HG02852 (cell line): Measurements from ENCODE around the gene BGN.
A peak's percentile ranks its signal among the peaks of the same experiment; 100 is the strongest.

Experiments
- ATAC-seq: cut with Tn5 transposase; IDR thresholded peaks from one replicate; pipeline ENCODE4 v1.9.1; 2021; ENCODE audit warnings: mild to moderate bottlenecking, moderate library complexity; ENCODE audit not compliant: unreplicated experiment

Gene BGN

GRCh38 chrX:153459986-153460385 lies 34.8 kb upstream of the BGN start:
- no peak for ATAC-seq

- no peak for ATAC-seq
Measured at GRCh38 chrX:153460826-153461225, 34.0 kb upstream of the BGN start.

GRCh38 chrX:153462291-153462690 lies 32.5 kb upstream of the BGN start:
- no peak for ATAC-seq

GRCh38 chrX:153463031-153463430 lies 31.7 kb upstream of the BGN start:
- ATAC-seq = no peak

GRCh38 chrX:153463556-153463955 lies 31.2 kb upstream of the BGN start:
- no peak for ATAC-seq

- no peak for ATAC-seq
Measured at GRCh38 chrX:153464116-153464515, 30.7 kb upstream of the BGN start.

GRCh38 chrX:153465691-153466380 lies 28.9 kb upstream of the BGN start:
- no peak for ATAC-seq

GRCh38 chrX:153468008-153468580 lies 26.7 kb upstream of the BGN start:
- no peak for ATAC-seq

- ATAC-seq = peak; percentile 46
Measured at GRCh38 chrX:153469811-153470410, 24.9 kb upstream of the BGN start.

- peak; percentile 87 for ATAC-seq
Measured at GRCh38 chrX:153470411-153471363, 24.1 kb upstream of the BGN start, which contains the start of gene HAUS7. Gene HAUS7 (minus strand): TSS chrX:153470576. CDS start chrX:153470557, 19 bp downstream.

GRCh38 chrX:153471663-153472280 lies 23.0 kb upstream of the BGN start:
- ATAC-seq = no peak

GRCh38 chrX:153473126-153473525 lies 21.7 kb upstream of the BGN start:
- ATAC-seq = no peak

GRCh38 chrX:153474266-153474665 lies 20.5 kb upstream of the BGN start:
- ATAC-seq = no peak

- ATAC-seq = no peak
Measured at GRCh38 chrX:153474718-153475117, 20.1 kb upstream of the BGN start.

GRCh38 chrX:153475271-153475670 lies 19.5 kb upstream of the BGN start:
- ATAC-seq = no peak

- no peak for ATAC-seq
Measured at GRCh38 chrX:153475751-153476281, 19.0 kb upstream of the BGN start.

- no peak for ATAC-seq
Measured at GRCh38 chrX:153476666-153477363, 18.0 kb upstream of the BGN start.

GRCh38 chrX:153477364-153477857 lies 17.4 kb upstream of the BGN start:
- ATAC-seq = no peak

- no peak for ATAC-seq
Measured at GRCh38 chrX:153477901-153478300, 16.9 kb upstream of the BGN start.

GRCh38 chrX:153478746-153479145 lies 16.0 kb upstream of the BGN start:
- ATAC-seq = no peak
